HAP-1 (cell line): Measurements from ENCODE around the gene TAS2R16.
"Not testable (repeated sequence)": the region's sequence is repeated elsewhere in the genome, so short reads cannot be mapped to it uniquely, and the experiment has no call there.

Experiments
- DNase-seq, 2 experiments: peaks; one replicate each; pipeline ENCODE4 v3.0.0-alpha.2; 2016 to 2020; ENCODE audit warnings: low spot score in 2 of 2
- H3K27me3 ChIP-seq: fragments of 250-450 bp; sonication (Bioruptor Pico); 2 replicates; pipeline ENCODE4 v1.5.1; 2020; ENCODE audit warnings: low read depth, mild to moderate bottlenecking, moderate library complexity
- H3K36me3 ChIP-seq: fragments of 250-450 bp; sonication (Bioruptor Pico); replicated peaks from 2 replicates; pipeline ENCODE4 v1.5.1; 2020; ENCODE audit warnings: mild to moderate bottlenecking
- H3K4me1 ChIP-seq: fragments of 250-450 bp; sonication (Bioruptor Pico); 2 replicates; pipeline ENCODE4 v1.5.1; 2020; ENCODE audit warnings: mild to moderate bottlenecking
- H3K4me3 ChIP-seq: fragments of 250-450 bp; sonication (Bioruptor Pico); 2 replicates; pipeline ENCODE4 v1.5.1; 2020; ENCODE audit warnings: mild to moderate bottlenecking, moderate library complexity
- H3K9me3 ChIP-seq: fragments of 250-450 bp; sonication (Bioruptor Pico); 2 replicates; pipeline ENCODE4 v1.5.1; 2020; ENCODE audit warnings: mild to moderate bottlenecking, moderate library complexity
- in situ Hi-C: fragments of 300-500 bp; cut with MboI; formaldehyde crosslinking; loops from 3 replicates; pipeline ENCODE4 v1.14.3; 2020; ENCODE audit warnings: low sequenced_read_pairs, inconsistent platforms, mixed read lengths

The TAS2R16 gene

GRCh38 chr7:123003539-123004126, 8.1 kb upstream of the TAS2R16 start:
- H3K9me3 ChIP-seq = no peaks in the 10 kb centered on the region
- H3K27me3 ChIP-seq = 0 out of 2 replicates have a peak, but pooled peaks cover 2% of the 10 kb centered on the region
- in situ Hi-C loops = no loop called here
- H3K4me1 ChIP-seq = no peaks in the 10 kb centered on the region
- DNase-seq = no peak
- H3K4me3 ChIP-seq = no peak overlapping the region
- no peaks in the 10 kb centered on the region for H3K36me3 ChIP-seq

GRCh38 chr7:122989577-122989976, 5.9 kb downstream of the TAS2R16 start:
- no peaks in the 10 kb centered on the region for H3K36me3 ChIP-seq
- peaks cover 4% of the 10 kb centered on the region; the same call in 1 of the 2 replicates for H3K27me3 ChIP-seq
- in situ Hi-C loops = no loop called here
- H3K9me3 ChIP-seq = no peaks in the 10 kb centered on the region
- no peaks in the 10 kb centered on the region for H3K4me1 ChIP-seq
- no peak for DNase-seq
- no peak overlapping the region for H3K4me3 ChIP-seq

GRCh38 chr7:122989041-122989440, 6.5 kb downstream of the TAS2R16 start:
- DNase-seq = no peak
- H3K36me3 ChIP-seq = no peaks in the 10 kb centered on the region

DNA sequence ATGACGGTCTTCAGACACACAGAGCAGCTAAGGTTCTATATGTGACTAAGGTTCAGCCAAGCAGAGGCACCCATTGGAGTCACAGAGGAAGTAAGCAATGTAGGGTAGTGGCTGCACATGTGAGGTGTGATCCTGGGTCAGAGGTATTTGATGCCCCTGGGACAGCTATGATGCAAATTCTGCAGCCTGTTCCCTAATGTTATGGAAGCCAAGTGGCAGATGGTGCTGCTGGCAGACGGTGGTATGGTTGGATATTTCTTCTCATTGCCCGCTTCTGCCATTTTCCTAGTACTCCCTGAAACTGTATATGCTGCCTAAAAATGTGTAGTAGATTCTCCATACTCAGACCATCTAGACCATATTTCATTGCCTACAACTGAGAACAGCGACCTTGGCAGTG, 7.2 kb downstream of the TAS2R16 start:
- Histone ChIP-seq H3K9me3 (no peaks in the 10 kb centered on the region), H3K27me3 (peaks cover 4% of the 10 kb centered on the region; the same call in 1 of the 2 replicates), H3K36me3 (no peaks in the 10 kb centered on the region), H3K4me1 (no peaks in the 10 kb centered on the region), H3K4me3 (no peak overlapping the region)
- in situ Hi-C loops = no loop called here
- no peak for DNase-seq

More at GRCh38 chr7:122989041-122989440, 6.5 kb downstream of the TAS2R16 start:
- no peak overlapping the region for H3K4me3 ChIP-seq
- in situ Hi-C loops = no loop called here
- H3K9me3 ChIP-seq = no peaks in the 10 kb centered on the region
- peaks cover 4% of the 10 kb centered on the region; the same call in 1 of the 2 replicates for H3K27me3 ChIP-seq
- no peaks in the 10 kb centered on the region for H3K4me1 ChIP-seq

DNA sequence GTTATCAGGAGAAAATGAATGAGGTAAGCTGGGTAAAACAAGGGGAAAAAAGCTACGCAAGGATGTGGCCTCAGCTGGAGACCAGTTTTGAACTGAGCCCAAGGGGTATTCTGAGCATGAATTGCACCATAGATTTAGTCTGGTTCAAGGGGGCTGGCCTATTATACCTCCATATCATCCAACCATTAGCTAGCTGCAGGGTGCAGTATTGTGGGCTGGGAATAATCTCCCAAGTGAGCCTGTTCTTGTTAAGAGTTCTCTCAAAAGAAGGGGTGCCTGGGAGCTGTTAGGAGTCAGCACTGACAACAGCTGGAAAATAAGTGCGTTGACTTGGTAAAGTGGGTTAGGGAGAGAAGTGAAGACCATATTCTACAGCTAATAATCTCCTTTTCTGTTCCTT, 8.0 kb downstream of the TAS2R16 start:
- H3K27me3 ChIP-seq = peaks cover 4% of the 10 kb centered on the region; the same call in 1 of the 2 replicates
- no peaks in the 10 kb centered on the region for H3K4me1 ChIP-seq
- in situ Hi-C loops = no loop called here

DNA sequence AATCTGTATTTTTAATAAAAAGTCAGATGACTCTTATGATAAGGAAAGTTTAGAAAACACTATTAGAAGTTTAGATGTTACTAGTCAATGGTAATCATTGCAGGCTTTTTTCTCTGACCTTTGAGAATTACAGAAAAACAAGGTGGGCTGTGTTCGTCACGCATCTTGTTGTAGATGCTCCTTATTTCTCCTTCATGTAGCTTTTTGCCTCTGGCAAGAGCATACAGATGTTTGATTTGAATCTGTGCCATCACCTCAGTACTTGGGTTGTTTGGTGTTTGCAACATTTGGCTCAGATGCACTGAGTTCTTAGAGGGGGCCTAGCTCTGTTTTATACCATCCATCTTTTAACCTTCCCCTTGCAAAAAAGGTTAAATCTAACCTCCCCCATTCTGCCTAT, 11.5 kb downstream of the TAS2R16 start:
- Histone ChIP-seq H3K4me1 (no peaks in the 10 kb centered on the region), H3K9me3 (no peaks in the 10 kb centered on the region), H3K36me3 (no peaks in the 10 kb centered on the region), H3K4me3 (no peak overlapping the region), H3K27me3 (0 out of 2 replicates have a peak, but pooled peaks cover 2% of the 10 kb centered on the region)
- in situ Hi-C loops = no loop called here
- no peak for DNase-seq

More for the DNA sequence above, 8.0 kb downstream of the TAS2R16 start:
- no peak for DNase-seq
- Histone ChIP-seq H3K4me3 (no peak overlapping the region), H3K36me3 (no peaks in the 10 kb centered on the region), H3K9me3 (no peaks in the 10 kb centered on the region)

DNA sequence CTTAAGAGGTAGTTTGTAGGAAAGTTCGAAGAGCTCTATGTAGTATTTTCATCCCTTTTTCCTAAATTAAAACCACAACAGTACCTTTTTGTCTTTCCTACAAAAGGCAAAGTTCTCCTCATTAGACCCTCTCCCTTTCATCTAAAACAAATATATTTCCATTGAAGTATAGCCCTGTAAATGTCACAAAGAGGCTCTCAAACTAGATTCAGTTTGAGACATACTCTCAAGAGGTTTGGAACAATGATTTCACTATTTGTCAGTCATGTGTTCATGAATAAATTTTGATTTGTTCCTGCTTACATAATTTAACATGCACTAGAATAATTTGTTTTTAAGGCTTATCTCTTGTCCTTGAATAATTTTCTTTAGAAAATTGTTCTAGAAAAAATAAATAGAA, 12.2 kb downstream of the TAS2R16 start:
- no peak overlapping the region for H3K4me3 ChIP-seq
- no peaks in the 10 kb centered on the region for H3K9me3 ChIP-seq
- in situ Hi-C loops = no loop called here
- no peaks in the 10 kb centered on the region for H3K4me1 ChIP-seq
- H3K36me3 ChIP-seq = no peaks in the 10 kb centered on the region
- 0 out of 2 replicates have a peak, but pooled peaks cover 2% of the 10 kb centered on the region for H3K27me3 ChIP-seq
- no peak for DNase-seq

DNA sequence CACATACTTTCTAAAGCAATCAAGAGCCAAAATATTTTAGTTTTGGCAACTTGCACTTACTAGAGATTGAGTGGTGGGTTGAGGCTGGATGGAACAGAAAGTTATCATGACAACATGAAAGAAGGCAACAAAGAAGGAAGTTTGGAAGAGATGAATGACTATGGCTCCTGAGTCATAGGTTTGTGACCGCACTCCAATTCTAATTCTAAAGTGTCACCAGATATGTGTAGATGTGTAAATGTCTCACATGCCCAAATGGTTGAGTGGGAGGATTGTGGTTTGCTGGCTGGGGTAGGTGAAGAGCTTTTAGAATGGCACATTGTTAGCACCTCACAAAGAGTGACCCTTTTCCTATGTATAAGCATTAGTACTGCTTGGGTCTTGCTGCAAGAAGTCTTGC, 20.2 kb downstream of the TAS2R16 start:
- peak in 1 of 2 experiments; percentile 3 for DNase-seq
- in situ Hi-C loops = no loop called here
- H3K9me3 ChIP-seq = no peaks in the 10 kb centered on the region

GRCh38 chr7:122974229-122974628, 21.3 kb downstream of the TAS2R16 start:
- H3K4me3 ChIP-seq = no peak overlapping the region
- H3K36me3 ChIP-seq = no peaks in the 10 kb centered on the region
- DNase-seq = no peak

More for the DNA sequence above, 20.2 kb downstream of the TAS2R16 start:
- no peaks in the 10 kb centered on the region for H3K4me1 ChIP-seq
- H3K36me3 ChIP-seq = no peaks in the 10 kb centered on the region
- H3K4me3 ChIP-seq = no peak overlapping the region
- no peaks in the 10 kb centered on the region for H3K27me3 ChIP-seq

GRCh38 chr7:122972056-122972455, 23.4 kb downstream of the TAS2R16 start:
- Histone ChIP-seq H3K36me3 (no peaks in the 10 kb centered on the region), H3K9me3 (no peaks in the 10 kb centered on the region), H3K4me3 (no peak overlapping the region), H3K27me3 (no peaks in the 10 kb centered on the region), H3K4me1 (no peaks in the 10 kb centered on the region)
- in situ Hi-C loops = no loop called here
- DNase-seq = no peak

More at GRCh38 chr7:122974229-122974628, 21.3 kb downstream of the TAS2R16 start:
- no peaks in the 10 kb centered on the region for H3K4me1 ChIP-seq
- no peaks in the 10 kb centered on the region for H3K9me3 ChIP-seq
- in situ Hi-C loops = no loop called here
- H3K27me3 ChIP-seq = no peaks in the 10 kb centered on the region

DNA sequence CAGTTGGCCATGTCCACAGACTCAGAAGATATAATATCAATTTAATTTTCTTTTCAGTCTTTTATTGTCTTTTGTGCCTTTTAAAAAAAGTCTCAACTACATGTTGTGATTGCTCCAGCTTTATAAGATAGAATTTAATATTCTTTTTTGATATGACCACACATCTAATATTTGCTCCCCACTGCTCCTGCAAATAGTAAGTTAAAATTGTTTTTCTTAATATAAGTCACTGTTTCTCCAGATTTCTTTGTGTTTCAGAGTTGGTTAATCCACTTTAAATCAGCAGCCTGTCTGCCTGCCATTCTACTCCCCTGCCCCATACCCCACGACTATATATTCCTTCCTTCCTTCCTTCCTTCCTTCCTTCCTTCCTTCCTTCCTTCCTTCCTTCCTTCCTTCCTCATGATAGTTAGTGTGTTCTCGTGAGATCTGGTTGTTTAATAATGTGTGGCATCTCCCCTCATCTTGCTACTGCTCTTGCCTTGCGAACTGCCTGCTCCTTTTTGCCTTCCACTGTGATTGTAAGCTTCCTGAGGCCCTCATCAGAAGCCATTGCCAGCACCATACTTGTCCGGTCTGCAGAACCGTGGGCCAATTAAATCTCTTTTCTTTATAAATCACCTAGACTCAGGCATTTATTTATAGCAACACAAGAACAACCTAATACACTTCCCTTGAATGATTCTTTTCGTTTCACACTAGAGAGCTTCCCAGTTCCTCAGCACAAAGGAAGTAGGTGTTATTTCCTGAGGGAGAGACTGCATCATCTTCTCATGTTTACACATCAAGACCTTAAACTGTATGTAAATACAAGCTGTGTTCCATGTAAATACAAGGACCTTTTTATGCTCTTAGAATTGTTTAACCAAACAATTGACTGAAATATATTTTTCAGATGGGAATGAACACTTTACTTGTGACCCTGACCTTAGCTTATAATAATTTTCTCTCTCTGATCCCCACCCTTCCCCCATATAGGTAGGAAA, 24.5 kb downstream of the TAS2R16 start:
- no peak for DNase-seq
- no peaks in the 10 kb centered on the region for H3K4me1 ChIP-seq
- H3K27me3 ChIP-seq = 0 out of 2 replicates have a peak, but pooled peaks cover 2% of the 10 kb centered on the region
- no peak overlapping the region for H3K4me3 ChIP-seq
- H3K9me3 ChIP-seq = no peaks in the 10 kb centered on the region
- in situ Hi-C loops = no loop called here
- no peaks in the 10 kb centered on the region for H3K36me3 ChIP-seq

GRCh38 chr7:122968389-122968788, 27.1 kb downstream of the TAS2R16 start:
- H3K9me3 ChIP-seq = no peaks in the 10 kb centered on the region
- in situ Hi-C loops = no loop called here
- H3K4me1 ChIP-seq = no peaks in the 10 kb centered on the region
- H3K27me3 ChIP-seq = 0 out of 2 replicates have a peak, but pooled peaks cover 2% of the 10 kb centered on the region
- H3K4me3 ChIP-seq = no peak overlapping the region
- H3K36me3 ChIP-seq = no peaks in the 10 kb centered on the region
- no peak for DNase-seq

DNA sequence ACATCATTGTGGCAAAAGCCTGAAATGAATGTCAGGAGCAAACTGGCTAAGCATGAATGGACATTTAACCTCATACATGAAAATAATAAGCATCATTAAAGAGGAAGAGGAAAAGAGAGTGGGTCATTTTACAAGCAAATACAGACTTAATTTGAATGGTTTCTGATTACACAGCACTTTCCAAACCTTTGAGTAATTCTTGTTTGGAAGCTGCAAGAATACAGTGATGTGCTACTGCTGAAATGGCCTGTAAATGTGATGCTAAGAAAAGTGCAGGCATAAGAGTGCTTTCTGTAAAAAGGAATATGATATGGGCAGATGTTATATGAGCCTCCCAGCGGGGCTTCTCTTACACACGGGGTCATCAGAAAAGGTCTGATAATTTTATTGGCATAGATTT, 30.2 kb downstream of the TAS2R16 start:
- H3K36me3 ChIP-seq = no peaks in the 10 kb centered on the region
- in situ Hi-C loops = no loop called here
- DNase-seq = no peak
- no peak overlapping the region for H3K4me3 ChIP-seq
- H3K9me3 ChIP-seq = no peaks in the 10 kb centered on the region
- no peaks in the 10 kb centered on the region for H3K4me1 ChIP-seq
- 0 out of 2 replicates have a peak, but pooled peaks cover 2% of the 10 kb centered on the region for H3K27me3 ChIP-seq

DNA sequence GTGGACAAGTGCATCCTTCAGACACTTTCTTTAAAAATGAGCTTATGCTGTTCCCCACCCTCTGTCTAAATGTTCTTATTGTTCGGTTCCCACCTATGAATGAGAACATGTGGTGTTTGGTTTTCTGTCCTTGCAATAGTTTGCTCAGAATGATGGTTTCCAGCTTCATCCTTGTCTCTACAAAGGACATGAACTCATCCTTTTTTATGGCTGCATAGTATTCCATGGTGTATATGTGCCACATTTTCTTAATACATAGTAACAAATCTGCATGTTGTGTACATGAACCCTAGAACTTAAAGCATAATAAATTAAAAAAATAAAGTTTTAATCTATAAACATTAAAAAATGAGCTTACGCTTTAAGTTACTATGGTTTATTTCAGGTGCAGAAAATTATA, 41.8 kb downstream of the TAS2R16 start:
- H3K4me3 ChIP-seq, in situ Hi-C loops, DNase-seq, H3K4me1 ChIP-seq, H3K36me3 ChIP-seq, H3K27me3 ChIP-seq, H3K9me3 ChIP-seq: not testable (repeated sequence)
